SW 1271 (cell line): ENCODE measurements around the gene STK38L.

Source experiments
- DNase-seq, 2 experiments: peaks; one replicate each; lab custom pipeline; 2025; lab: John Stamatoyannopoulos, UW

STK38L gene

DNA sequence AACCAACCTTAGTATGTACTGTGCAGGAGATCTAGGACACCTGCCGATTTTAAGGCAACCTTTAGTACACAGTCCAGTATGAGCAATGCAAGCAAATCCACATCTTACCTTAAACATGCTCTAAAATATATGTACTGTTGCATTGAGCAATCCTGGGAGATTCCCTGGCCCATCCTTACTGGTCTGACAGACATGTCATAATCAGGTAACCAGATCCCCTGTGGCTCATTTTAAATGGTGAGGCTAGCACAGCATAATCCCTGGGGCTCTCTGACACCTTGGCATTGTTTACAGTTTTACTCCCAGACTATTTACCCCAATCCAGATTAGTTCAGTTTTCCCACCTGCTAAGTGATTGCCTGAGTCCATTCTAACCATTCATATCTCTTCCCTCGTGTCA is 103.7 kb downstream of the STK38L start:
- no peak for DNase-seq

DNA sequence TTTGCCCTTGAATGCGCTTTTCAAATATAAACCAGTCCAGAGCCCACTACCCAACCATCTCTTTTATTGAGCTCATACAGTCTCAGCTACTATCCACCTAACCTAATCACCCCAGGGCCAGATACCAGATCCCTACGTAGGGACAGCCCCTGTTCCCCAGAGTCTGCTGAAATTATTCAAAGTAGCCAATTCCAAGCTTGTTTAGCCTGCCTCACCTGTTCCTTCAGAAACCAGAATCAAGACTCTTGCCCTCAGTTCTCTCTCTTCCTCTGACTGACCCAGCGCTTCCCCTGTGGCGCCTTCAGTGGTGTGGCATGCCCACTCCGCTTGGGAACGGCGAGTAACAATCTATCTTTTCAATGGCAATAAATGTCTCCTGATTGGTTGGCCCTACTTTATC is 107.4 kb downstream of the STK38L start:
- DNase-seq, result no peak

DNA sequence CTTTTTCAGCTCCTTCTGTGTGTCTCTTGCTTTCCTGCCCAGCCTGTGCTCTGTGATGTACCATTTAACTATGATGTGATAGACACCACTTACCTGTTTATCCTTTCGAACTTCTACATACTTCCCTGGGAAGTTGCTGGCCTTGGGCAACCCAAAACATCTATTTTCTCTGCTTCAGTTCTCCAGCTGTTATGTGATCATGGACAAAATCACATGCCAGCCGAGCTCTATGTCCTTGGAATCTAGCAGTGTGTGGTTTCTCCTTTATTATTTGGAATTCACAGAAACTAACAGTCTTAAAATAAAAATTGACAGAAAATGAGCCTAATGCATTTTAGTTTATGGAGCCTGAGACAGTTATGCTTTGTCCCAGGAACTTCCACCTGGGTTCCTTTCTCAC is 111.4 kb downstream of the STK38L start:
- no peak for DNase-seq

- DNase-seq, result no peak
Observed at GRCh38 chr12:27355979-27356378, 111.9 kb downstream of the STK38L start.

GRCh38 chr12:27359578-27360340 is 115.7 kb downstream of the STK38L start:
- DNase-seq, result no peak

DNA sequence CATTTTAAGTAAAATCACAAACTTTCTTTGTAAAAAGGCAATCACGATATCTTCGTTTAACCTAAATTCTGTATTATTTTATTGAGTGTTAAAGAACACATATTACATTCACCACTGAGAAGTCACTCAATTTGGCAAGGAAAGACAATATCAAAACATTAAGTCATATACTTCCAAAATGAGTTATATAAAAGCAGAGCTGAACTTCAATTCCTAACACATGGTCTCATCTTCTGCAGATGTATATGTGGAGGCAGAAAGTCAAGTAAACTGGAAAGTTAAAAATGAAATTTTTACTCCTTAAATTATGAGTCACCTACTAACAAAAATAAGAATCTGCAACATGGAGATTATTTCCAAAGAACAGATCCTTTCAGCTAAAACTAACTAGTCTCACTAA is 117.3 kb downstream of the STK38L start:
- no peak for DNase-seq

GRCh38 chr12:27366621-27367020 is 122.5 kb downstream of the STK38L start:
- no peak for DNase-seq

- DNase-seq, result no peak
Observed at GRCh38 chr12:27367078-27367477, 123.0 kb downstream of the STK38L start.
